ENCODE measurements around the gene GTPBP3.

GTPBP3 gene

DNA sequence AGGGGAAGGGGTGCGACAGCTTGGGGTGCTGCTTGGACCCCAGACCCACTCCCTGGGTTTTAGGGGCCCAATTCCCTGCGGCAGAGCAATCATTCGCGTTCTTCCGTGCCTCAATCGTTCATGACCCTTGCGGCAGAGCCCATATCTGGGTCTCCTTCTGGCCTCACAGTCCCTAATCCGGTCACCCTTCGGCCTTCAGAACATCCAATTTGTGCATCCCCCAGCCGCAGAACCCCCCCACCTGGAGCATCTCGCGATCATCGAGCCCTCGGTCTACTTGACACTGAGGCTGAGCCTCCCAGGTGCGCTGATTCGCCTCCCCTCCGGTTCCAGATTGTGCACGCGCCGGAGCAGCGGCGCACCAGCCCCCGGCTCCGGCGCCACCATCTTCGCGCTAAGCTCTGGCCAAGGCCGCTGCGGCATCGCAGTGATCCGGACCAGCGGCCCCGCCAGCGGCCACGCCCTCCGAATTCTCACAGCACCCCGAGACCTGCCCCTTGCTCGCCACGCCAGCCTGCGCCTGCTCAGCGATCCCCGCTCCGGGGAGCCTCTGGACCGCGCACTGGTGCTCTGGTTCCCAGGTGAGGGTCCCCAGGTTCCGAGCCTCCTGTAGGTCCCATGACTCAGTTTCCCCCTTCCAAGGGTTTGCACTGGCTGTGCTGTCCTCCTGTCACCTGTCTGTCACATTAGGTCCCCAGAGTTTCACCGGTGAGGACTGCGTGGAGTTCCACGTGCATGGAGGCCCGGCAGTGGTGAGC is 501 bp downstream of the GTPBP3 start:
- Histone ChIP-seq H3K36me3 (ENCODE audit: control insufficient read depth, insufficient read depth, low read length) (peaks cover 34% of the 10 kb centered on the region), H3K9me3 (ENCODE audit: control insufficient read depth, low read length) (no peaks in the 10 kb centered on the region), H3K4me3 (ENCODE audit: extremely low read depth, insufficient read depth, low read length, poor library complexity, severe bottlenecking) (peak overlapping the region; percentile 83), H3K4me1 (ENCODE audit: control insufficient read depth, insufficient read depth, low read length, poor library complexity, severe bottlenecking) (no peaks in the 10 kb centered on the region), H3K27ac (ENCODE audit: low read depth, low read length, severe bottlenecking) (no peak overlapping the region)
- WGBS, 2 experiments (ENCODE audit: insufficient coverage in 2 of 2): 10 to 11% methylated on average over 41 to 47 of the region's 50 CpGs

DNA sequence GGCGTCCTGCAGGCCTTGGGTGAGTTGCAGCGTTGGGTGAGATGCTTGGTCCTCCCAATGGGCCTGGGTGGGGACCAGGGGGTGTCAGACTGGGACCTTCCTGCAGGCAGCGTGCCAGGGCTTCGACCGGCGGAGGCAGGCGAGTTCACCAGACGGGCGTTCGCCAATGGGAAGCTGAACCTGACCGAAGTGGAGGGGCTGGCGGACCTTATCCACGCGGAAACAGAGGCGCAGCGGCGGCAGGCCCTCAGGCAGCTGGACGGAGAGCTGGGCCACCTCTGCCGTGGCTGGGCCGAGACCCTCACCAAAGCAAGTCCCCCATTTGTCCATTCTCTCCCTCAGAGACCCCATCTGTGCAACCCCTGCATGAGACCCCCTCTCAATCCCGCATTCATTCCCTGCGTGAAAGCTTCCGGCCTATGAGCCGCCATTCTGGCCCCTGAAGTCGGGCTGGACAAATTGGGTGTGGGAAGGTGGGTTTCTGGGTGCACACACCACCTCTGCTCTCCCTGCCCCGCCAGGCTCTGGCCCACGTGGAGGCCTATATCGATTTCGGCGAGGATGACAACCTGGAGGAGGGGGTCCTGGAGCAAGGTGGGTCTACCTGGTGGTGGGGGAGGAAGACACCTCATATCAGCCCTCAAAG is 1.2 kb downstream of the GTPBP3 start:
- WGBS, 2 experiments (ENCODE audit: insufficient coverage in 2 of 2): 96% methylated on average over 22 to 26 of the region's 30 CpGs
- Histone ChIP-seq H3K4me3 (ENCODE audit: extremely low read depth, insufficient read depth, low read length, poor library complexity, severe bottlenecking) (peak overlapping the region; percentile 83), H3K9me3 (ENCODE audit: control insufficient read depth, low read length) (no peaks in the 10 kb centered on the region), H3K36me3 (ENCODE audit: control insufficient read depth, insufficient read depth, low read length) (peaks cover 29% of the 10 kb centered on the region), H3K27ac (ENCODE audit: low read depth, low read length, severe bottlenecking) (no peak overlapping the region), H3K4me1 (ENCODE audit: control insufficient read depth, insufficient read depth, low read length, poor library complexity, severe bottlenecking) (no peaks in the 10 kb centered on the region)

DNA sequence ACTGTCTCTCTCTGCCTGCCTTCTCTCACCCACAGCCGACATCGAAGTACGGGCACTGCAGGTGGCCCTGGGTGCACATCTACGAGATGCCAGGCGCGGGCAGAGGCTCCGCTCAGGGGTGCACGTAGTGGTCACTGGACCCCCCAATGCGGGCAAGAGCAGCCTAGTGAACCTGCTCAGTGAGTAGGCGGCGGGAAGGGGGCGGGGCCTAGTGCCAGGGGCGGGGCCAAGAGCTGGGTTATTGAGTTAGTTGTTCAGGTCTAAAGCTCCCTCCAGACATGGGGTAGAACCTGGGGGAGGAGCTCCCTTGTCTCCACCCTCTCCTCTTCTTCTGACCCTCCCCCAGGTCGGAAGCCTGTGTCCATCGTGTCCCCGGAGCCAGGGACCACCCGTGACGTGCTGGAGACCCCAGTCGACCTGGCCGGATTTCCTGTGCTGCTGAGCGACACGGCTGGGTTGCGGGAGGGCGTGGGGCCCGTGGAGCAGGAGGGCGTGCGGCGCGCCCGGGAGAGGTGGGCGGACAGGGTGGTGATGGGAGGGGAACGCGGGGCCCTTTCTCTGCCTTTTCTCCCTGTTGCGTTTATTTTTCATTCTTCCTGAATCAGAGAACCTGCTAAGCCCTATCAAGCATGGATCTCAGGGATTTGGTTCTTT is 1.9 kb downstream of the GTPBP3 start:
- H3K27ac ChIP-seq (ENCODE audit: low read depth, low read length, severe bottlenecking): no peak overlapping the region
- H3K4me3 ChIP-seq (ENCODE audit: extremely low read depth, insufficient read depth, low read length, poor library complexity, severe bottlenecking): no peak overlapping the region
- H3K36me3 ChIP-seq (ENCODE audit: control insufficient read depth, insufficient read depth, low read length): peaks cover 35% of the 10 kb centered on the region
- no peaks in the 10 kb centered on the region for H3K4me1 ChIP-seq (ENCODE audit: control insufficient read depth, insufficient read depth, low read length, poor library complexity, severe bottlenecking)
- WGBS, 2 experiments (ENCODE audit: insufficient coverage in 2 of 2): 96 to 99% methylated on average over 12 to 27 of the region's 34 CpGs
- H3K9me3 ChIP-seq (ENCODE audit: control insufficient read depth, low read length): no peaks in the 10 kb centered on the region

DNA sequence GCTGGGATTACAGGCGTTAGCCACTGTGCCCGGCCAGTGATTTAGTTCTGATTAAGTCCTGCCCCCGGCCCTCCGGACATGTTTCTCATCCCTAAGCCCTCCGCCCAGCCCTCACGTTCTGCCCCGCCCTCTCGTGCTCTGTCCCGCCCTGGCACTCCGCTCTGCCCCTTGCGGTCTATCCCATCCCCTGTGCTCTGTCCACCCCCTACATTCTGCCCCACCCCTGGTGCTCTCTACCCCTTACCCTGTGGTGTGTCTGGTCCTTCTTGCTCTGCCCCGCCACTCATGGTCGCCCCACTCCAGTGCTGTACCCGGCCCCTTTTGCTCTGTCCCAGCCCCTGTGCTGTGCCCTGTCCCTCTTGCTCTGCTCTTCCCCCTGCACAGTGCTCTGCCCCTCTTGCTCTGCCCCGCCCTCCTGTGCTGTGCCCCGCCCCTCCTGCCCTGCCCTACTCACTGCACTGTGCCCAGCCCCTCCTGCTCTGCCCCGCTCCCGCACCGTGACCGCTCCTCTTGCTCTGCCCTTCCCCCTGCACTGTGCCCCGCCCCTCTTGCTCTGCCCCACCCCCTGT is 3.0 kb downstream of the GTPBP3 start:
- Histone ChIP-seq H3K9me3 (ENCODE audit: control insufficient read depth, low read length) (no peaks in the 10 kb centered on the region), H3K4me3 (ENCODE audit: extremely low read depth, insufficient read depth, low read length, poor library complexity, severe bottlenecking) (no peak overlapping the region), H3K27ac (ENCODE audit: low read depth, low read length, severe bottlenecking) (no peak overlapping the region), H3K4me1 (ENCODE audit: control insufficient read depth, insufficient read depth, low read length, poor library complexity, severe bottlenecking) (no peaks in the 10 kb centered on the region), H3K36me3 (ENCODE audit: control insufficient read depth, insufficient read depth, low read length) (peaks cover 35% of the 10 kb centered on the region)
- 49 to 59% methylated on average over 13 to 20 of the region's 21 CpGs for WGBS, 2 experiments (ENCODE audit: insufficient coverage in 2 of 2)

DNA sequence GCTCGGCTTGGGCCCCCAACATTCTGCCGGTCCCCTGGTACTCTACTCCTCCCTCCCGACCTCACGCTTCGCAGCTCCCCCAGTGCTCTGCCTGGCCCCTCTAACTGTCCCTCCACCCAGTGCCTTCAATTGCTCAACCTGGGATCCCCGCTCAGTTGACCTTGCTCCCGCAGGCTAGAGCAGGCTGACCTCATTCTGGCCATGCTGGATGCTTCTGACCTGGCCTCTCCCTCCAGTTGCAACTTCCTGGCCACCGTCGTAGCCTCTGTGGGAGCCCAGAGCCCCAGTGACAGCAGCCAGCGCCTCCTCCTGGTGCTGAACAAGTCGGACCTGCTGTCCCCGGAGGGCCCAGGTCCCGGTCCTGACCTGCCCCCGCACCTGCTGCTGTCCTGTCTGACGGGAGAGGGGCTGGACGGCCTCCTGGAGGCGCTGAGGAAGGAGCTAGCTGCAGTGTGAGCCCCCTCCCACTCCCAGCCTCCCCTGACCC is 3.6 kb downstream of the GTPBP3 start:
- Histone ChIP-seq H3K4me3 (ENCODE audit: extremely low read depth, insufficient read depth, low read length, poor library complexity, severe bottlenecking) (no peak overlapping the region), H3K4me1 (ENCODE audit: control insufficient read depth, insufficient read depth, low read length, poor library complexity, severe bottlenecking) (no peaks in the 10 kb centered on the region), H3K36me3 (ENCODE audit: control insufficient read depth, insufficient read depth, low read length) (peaks cover 35% of the 10 kb centered on the region), H3K9me3 (ENCODE audit: control insufficient read depth, low read length) (no peaks in the 10 kb centered on the region), H3K27ac (ENCODE audit: low read depth, low read length, severe bottlenecking) (no peak overlapping the region)
- WGBS, 2 experiments (ENCODE audit: insufficient coverage in 2 of 2): 73 to 77% methylated on average over 15 of the region's 17 CpGs

DNA sequence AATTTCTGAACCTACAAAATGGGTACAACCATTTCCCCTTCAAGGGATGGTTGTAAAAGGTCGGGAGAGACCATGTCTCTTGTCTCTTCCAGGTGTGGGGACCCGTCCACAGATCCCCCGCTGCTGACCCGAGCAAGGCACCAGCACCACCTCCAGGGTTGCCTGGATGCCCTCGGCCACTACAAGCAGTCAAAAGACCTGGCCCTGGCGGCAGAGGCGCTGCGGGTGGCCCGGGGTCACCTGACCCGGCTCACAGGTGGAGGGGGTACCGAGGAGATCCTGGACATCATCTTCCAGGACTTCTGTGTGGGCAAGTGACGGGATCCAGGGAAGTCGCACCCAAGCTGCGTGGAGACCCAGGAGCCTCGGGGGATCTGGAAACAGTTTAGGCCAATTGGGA is 4.0 kb downstream of the GTPBP3 start:
- Histone ChIP-seq H3K4me1 (ENCODE audit: control insufficient read depth, insufficient read depth, low read length, poor library complexity, severe bottlenecking) (no peaks in the 10 kb centered on the region), H3K27ac (ENCODE audit: low read depth, low read length, severe bottlenecking) (no peak overlapping the region), H3K36me3 (ENCODE audit: control insufficient read depth, insufficient read depth, low read length) (peaks cover 35% of the 10 kb centered on the region), H3K9me3 (ENCODE audit: control insufficient read depth, low read length) (no peaks in the 10 kb centered on the region), H3K4me3 (ENCODE audit: extremely low read depth, insufficient read depth, low read length, poor library complexity, severe bottlenecking) (no peak overlapping the region)
- WGBS, 2 experiments (ENCODE audit: insufficient coverage in 2 of 2): 94 to 95% methylated on average over 15 of the region's 15 CpGs

DNA sequence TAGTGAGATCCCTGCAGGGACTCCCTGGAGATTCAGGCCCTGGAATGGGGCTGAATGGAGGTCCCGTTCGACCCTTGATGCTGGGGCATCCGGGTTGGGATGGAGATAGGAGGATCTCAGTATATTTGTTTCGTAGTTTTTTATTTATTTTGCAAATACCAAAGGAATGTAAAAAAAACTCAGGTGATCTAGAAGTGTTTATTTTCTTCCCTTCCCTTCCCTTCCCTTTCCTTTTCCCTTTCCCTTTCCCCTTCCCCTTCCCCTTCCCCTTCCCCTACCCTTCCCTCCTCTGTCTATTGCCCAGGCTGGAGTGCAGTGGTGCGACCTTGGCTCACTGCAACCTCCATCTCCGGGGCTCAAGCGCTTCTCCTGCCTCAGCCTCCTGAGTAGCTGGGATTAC is 4.5 kb downstream of the GTPBP3 start:
- 95 to 100% methylated on average over 3 to 5 of the region's 7 CpGs for WGBS, 2 experiments (ENCODE audit: insufficient coverage in 2 of 2)

DNA sequence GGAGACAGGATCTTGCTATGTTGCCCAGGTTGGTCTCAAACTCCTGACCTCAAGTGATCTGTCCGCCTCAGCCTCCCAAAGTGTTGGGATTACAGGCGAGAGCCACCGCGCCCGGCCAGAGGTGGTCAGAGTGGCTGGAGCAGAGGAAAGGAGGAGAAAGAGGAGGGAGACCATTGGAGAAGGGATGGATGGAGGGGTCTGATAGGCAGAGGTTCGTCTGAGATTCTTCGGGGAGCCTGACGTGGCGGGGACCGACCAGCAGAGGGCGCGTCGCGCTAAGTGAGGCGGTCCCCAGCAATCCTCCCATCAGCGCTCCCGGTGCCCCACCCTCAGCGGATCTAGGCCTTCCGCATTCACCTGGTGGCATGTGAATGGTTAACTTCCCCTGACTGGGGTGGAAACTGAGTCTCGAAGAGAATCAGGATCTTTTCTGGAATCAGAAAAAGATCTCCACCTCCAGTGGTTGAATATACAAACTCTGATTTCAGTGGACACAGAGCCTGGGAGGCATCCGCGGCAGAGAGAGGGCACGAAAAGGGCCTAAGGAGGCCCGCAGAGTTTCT is 8.8 kb downstream of the GTPBP3 start:
- Histone ChIP-seq H3K27ac (ENCODE audit: low read depth, low read length, severe bottlenecking) (no peak overlapping the region), H3K36me3 (ENCODE audit: control insufficient read depth, insufficient read depth, low read length) (peaks cover 21% of the 10 kb centered on the region), H3K4me1 (ENCODE audit: control insufficient read depth, insufficient read depth, low read length, poor library complexity, severe bottlenecking) (peaks cover 16% of the 10 kb centered on the region), H3K4me3 (ENCODE audit: extremely low read depth, insufficient read depth, low read length, poor library complexity, severe bottlenecking) (no peak overlapping the region), H3K9me3 (ENCODE audit: control insufficient read depth, low read length) (no peaks in the 10 kb centered on the region)
- 22 to 23% methylated on average over 20 to 23 of the region's 24 CpGs for WGBS, 2 experiments (ENCODE audit: insufficient coverage in 2 of 2)

More for the DNA sequence above, 4.5 kb downstream of the GTPBP3 start:
- H3K36me3 ChIP-seq (ENCODE audit: control insufficient read depth, insufficient read depth, low read length): peaks cover 35% of the 10 kb centered on the region
- H3K4me1 ChIP-seq (ENCODE audit: control insufficient read depth, insufficient read depth, low read length, poor library complexity, severe bottlenecking): no peaks in the 10 kb centered on the region
- H3K27ac ChIP-seq (ENCODE audit: low read depth, low read length, severe bottlenecking): no peak overlapping the region
- no peak overlapping the region for H3K4me3 ChIP-seq (ENCODE audit: extremely low read depth, insufficient read depth, low read length, poor library complexity, severe bottlenecking)
- no peaks in the 10 kb centered on the region for H3K9me3 ChIP-seq (ENCODE audit: control insufficient read depth, low read length)

DNA sequence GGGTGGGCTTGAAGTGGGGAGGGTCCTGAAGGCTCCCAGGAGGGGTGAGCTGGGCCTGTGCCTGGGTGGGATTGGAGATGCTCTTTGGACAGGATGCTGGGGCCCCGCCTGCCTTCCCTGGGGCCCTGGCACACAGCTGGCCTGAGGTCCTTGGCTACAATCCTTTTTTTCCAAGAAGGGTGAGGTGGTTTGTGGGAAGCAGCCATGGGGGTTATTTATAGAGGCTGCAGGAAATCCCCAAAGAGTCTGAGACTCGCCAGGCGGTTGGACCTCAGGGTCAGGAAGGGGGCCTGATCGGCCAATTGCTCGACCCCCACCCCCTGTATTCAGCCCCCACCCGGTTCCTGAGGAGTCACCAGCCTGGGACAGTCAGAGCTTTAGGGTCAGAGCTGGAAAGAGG is 10.0 kb downstream of the GTPBP3 start:
- Histone ChIP-seq H3K27ac (ENCODE audit: low read depth, low read length, severe bottlenecking) (peak overlapping the region; percentile 26), H3K4me1 (ENCODE audit: control insufficient read depth, insufficient read depth, low read length, poor library complexity, severe bottlenecking) (peaks cover 20% of the 10 kb centered on the region), H3K9me3 (ENCODE audit: control insufficient read depth, low read length) (no peaks in the 10 kb centered on the region), H3K36me3 (ENCODE audit: control insufficient read depth, insufficient read depth, low read length) (peaks cover 9% of the 10 kb centered on the region), H3K4me3 (ENCODE audit: extremely low read depth, insufficient read depth, low read length, poor library complexity, severe bottlenecking) (no peak overlapping the region)
- WGBS, 2 experiments (ENCODE audit: insufficient coverage in 2 of 2): 82% methylated on average over 3 of the region's 6 CpGs; no CpG with 5 or more reads in 1 of the 2 experiments

DNA sequence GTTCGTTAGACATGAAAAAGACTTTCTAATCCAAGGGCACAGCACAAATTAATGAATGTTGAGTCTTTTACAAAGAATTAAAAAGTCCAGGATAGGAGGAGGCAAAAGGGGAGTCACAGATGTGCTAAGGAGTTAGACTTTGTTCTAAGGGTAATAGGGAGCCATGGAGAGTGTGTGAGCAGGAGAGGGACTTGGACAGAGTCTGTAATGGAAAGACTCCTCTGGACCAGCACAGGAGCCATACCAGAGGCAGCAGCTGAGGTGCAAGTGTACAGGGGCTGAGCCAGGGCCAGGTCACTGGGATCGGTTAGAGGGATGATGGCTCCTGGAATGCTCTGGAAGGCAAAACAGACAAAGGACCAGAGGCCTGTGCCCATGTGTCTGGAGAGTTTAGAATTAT is 10.5 kb downstream of the GTPBP3 start:
- H3K4me3 ChIP-seq (ENCODE audit: extremely low read depth, insufficient read depth, low read length, poor library complexity, severe bottlenecking): no peak overlapping the region
- 100% methylated on average over 1 to 2 of the region's 2 CpGs for WGBS, 2 experiments (ENCODE audit: insufficient coverage in 2 of 2)
- peak overlapping the region; percentile 26 for H3K27ac ChIP-seq (ENCODE audit: low read depth, low read length, severe bottlenecking)
- H3K9me3 ChIP-seq (ENCODE audit: control insufficient read depth, low read length): no peaks in the 10 kb centered on the region
- peaks cover 6% of the 10 kb centered on the region for H3K36me3 ChIP-seq (ENCODE audit: control insufficient read depth, insufficient read depth, low read length)
- H3K4me1 ChIP-seq (ENCODE audit: control insufficient read depth, insufficient read depth, low read length, poor library complexity, severe bottlenecking): peaks cover 21% of the 10 kb centered on the region
